NB4 (cell line): ENCODE measurements around the gene NCOR1.

Source experiments
- DNase-seq: peaks from one replicate; pipeline ENCODE4 v3.0.0; 2010; ENCODE audit warnings: low read depth
- H3K4me3 ChIP-seq: one replicate; pipeline ENCODE4 v1.5.1; 2011; ENCODE audit warnings: mild to moderate bottlenecking, low read depth, low read length, moderate library complexity
- MAX ChIP-seq: IDR thresholded peaks from 2 replicates; pipeline ENCODE4 v1.6.1; 2011; ENCODE audit warnings: low read depth, low read length
- MYC ChIP-seq: IDR thresholded peaks from 2 replicates; pipeline ENCODE4 v1.6.1; 2011; ENCODE audit warnings: low read depth, low read length
- POLR2A ChIP-seq: IDR thresholded peaks from 2 replicates; pipeline ENCODE4 v1.6.1; 2011; ENCODE audit warnings: mild to moderate bottlenecking; ENCODE audit not compliant: insufficient read length; ENCODE audit errors: extremely low read depth
- TF ChIP-seq, protein P1 (sequence below): IDR thresholded peaks from one replicate; pipeline ENCODE4 v1.5.1; 2012; ENCODE audit warnings: low read depth, low read length

NCOR1 gene

DNA sequence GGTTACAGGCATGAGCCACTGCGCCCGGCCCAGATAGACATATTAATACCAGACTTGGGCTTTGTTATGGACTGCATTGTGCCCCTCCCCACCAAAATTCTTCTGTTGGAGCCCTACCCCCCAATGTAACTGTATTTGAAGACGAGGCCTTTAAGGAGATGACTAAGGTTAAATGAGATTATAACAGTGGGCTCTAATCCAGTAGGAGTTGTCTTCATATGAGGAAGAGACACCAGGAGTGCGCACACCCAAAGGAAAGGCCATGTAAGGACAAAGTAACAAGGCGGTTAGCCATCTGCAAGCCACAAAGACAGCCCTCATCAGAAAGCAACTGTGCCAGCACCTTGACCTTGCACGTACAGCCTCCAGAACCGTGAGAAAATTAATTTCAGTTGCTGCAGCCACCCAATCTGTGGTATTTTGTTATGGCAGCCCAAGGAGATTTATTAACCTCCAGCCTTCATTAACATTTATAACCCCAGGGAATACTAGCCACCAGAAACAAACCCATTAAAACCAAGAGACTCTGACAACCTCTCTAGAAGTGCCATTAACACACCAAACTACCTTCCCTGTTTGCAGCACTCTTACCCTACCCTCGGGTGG lies 108.1 kb downstream of the NCOR1 start:
- TF ChIP-seq MYC (no peak), MAX (no peak), POLR2A (no peak)
- TF ChIP-seq, protein P1, sequence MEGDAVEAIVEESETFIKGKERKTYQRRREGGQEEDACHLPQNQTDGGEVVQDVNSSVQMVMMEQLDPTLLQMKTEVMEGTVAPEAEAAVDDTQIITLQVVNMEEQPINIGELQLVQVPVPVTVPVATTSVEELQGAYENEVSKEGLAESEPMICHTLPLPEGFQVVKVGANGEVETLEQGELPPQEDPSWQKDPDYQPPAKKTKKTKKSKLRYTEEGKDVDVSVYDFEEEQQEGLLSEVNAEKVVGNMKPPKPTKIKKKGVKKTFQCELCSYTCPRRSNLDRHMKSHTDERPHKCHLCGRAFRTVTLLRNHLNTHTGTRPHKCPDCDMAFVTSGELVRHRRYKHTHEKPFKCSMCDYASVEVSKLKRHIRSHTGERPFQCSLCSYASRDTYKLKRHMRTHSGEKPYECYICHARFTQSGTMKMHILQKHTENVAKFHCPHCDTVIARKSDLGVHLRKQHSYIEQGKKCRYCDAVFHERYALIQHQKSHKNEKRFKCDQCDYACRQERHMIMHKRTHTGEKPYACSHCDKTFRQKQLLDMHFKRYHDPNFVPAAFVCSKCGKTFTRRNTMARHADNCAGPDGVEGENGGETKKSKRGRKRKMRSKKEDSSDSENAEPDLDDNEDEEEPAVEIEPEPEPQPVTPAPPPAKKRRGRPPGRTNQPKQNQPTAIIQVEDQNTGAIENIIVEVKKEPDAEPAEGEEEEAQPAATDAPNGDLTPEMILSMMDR, result no peak
- DNase-seq, result no peak
- H3K4me3 ChIP-seq, result no peak overlapping the region

DNA sequence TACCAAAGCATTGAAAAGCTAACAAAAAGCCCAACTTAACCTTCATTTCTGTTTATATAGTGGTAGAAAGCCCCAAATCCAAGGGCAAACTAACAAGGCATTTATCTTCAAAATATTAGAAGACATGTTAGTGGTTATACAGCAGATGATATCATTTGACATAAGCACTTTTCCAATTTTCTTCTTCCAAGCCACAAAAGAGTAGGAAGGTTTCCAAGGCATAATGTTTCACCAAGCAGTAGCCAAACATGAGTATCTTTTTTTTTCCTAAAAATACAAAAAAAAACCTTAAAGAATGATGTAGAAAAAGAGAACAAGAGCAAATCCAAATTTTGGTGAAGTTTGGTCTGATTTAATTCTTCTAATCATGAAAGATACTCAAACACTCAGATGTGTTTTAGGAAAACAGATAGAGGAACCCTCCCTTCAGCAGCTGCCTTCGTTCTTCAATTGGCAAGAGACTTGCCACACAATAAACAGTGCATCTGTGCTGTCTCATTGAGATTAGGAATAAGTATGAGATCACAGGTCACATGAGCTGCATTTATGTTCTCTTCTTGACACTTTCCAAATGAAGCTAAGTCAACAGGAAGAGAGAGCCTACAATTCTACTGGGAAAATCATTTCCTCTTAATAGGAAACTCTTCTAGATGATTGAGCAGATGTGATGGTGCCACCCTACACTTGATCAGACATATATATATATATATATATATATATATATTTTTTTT lies 109.0 kb downstream of the NCOR1 start:
- DNase-seq, result peak; percentile 7
- TF ChIP-seq MAX, result no peak
- no peak for TF ChIP-seq MYC
- TF ChIP-seq, protein P1, result no peak
- TF ChIP-seq POLR2A, result no peak
- H3K4me3 ChIP-seq, result no peak overlapping the region

DNA sequence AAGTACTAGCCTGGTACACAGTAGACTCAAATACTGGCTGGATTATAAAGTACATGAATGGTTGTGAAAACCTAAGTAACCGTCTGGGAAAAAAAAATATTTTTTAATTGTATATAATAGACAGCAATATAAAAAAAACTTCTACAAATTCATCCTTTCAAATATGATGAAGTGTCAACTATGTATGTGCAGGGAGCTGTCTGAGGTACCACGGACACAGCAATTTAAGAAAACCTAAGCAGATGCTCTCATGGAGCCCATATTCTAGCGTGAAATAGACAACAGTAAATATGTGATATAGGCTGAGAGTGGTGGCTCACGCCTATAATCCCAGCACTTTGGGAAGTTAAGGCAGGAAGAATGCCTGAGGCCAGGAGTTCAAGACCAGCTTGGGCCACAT lies 111.1 kb downstream of the NCOR1 start:
- TF ChIP-seq, protein P1, result no peak
- no peak for TF ChIP-seq MAX
- TF ChIP-seq MYC, result no peak
- TF ChIP-seq POLR2A, result no peak
- H3K4me3 ChIP-seq, result no peak overlapping the region
- DNase-seq, result no peak

DNA sequence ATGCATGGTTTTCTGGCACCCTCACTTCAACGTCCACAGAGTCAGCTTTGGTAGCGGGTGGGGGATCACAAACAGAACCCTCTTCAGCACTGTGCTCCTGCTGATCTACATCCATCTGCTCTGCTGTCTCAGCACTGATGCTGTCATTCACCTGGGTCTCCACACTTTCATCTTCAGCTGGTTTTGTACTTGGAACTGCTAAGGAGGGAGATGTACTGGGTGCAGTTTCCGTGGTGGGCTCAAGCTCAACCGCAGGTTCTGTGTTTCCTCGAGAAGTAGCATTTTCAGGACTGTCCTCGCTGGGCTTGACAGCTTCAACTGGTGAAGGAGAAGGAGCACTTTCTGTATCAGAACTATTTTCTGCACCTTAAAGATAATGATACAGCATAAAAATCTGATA lies 113.9 kb downstream of the NCOR1 start:
- H3K4me3 ChIP-seq, result no peak overlapping the region
- DNase-seq, result no peak
- no peak for TF ChIP-seq POLR2A
- TF ChIP-seq MYC, result no peak
- TF ChIP-seq, protein P1, result no peak
- TF ChIP-seq MAX, result no peak

- no peak for TF ChIP-seq MAX
- no peak for TF ChIP-seq MYC
- TF ChIP-seq, protein P1, result no peak
- TF ChIP-seq POLR2A, result no peak
- no peak overlapping the region for H3K4me3 ChIP-seq
- peak; percentile 28 for DNase-seq
Observed at GRCh38 chr17:16100737-16101400, 114.5 kb downstream of the NCOR1 start.
